Right ventricle myocardium superior (tissue), 1 donor: ENCODE results near the gene CEP290. TPM values are rescaled to one million over a fixed set of nuclear protein-coding genes. Genes with fewer than 3 reads are reported as not detected.
"Not testable (repeated sequence)": the region's sequence is repeated elsewhere in the genome, so short reads cannot be mapped to it uniquely, and the experiment has no call there.

Experiments used
- ATAC-seq: fragments of 200-7000 bp; cut with Tn5 transposase; one replicate; pipeline ENCODE4 v1.9.1; 2020; ENCODE audit warnings: mild to moderate bottlenecking; ENCODE audit not compliant: poor library complexity
- DNase-seq: peaks from one replicate; pipeline ENCODE4 v3.0.0-alpha.2; 2020
- intact Hi-C: fragments of 100-400 bp; cut with DNase I; formaldehyde crosslinking; loops from one replicate; pipeline ENCODE4 v1.11.2; 2022
- total RNA-seq: library from RNA; stranded (reverse); fragmentation: NEBNext Ultra II Directional; extraction: Animal tissue kit (Norgen Biotek cat#: 25700); gene quantifications from one replicate; pipeline ENCODE4 v1.2.1, GENCODE V29; 2021
- donor health status: DM: no; HTN: yes; CAD: no; lungs with severe emphysema.

CEP290 gene
- total RNA-seq, 1 donor from 2014 or later = 5.0 TPM

DNA sequence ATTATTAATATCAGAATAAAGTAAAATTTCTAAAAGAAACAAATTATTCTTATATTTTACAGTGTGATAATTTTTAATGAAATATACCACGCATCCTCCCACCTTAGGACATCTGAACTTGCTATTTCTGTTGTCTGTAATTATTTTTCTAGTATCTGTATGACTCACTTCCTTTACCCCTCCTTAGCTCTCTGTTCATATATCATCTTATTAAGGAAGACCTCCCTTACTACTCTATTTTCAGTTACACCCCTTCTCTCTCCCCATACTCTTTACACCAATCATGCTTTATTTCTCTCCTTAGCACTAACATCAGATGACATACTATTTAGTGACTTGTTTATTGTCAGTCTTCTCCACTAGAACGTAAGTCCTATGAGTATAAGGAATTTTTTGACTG lies 78.5 kb downstream of the CEP290 start:
- no peak for ATAC-seq

GRCh38 chr12:88062474-88062873 lies 79.4 kb downstream of the CEP290 start:
- no peak for DNase-seq
- no peak for ATAC-seq
- intact Hi-C loops = no loop called here

More for the DNA sequence above, 78.5 kb downstream of the CEP290 start:
- no peak for DNase-seq
- intact Hi-C loops = no loop called here

DNA sequence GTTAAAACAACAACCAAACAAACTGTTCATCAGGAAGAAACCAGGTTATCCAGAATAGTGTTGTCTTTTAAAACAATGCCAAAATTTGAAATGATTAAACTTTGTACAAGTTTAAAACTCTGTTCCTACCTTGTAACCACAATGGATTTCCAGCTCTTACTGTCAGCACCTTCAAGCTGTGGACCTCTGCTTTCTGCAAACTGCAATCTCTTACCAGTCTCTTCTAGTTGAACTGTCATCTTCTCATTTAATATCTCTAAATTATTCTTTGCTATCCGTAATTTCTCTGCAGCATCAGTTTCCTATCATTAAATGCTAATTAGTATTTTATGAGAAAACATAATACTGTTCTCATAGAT lies 83.2 kb downstream of the CEP290 start:
- no peak for DNase-seq
- intact Hi-C loops = no loop called here
- peak; percentile 73 for ATAC-seq

DNA sequence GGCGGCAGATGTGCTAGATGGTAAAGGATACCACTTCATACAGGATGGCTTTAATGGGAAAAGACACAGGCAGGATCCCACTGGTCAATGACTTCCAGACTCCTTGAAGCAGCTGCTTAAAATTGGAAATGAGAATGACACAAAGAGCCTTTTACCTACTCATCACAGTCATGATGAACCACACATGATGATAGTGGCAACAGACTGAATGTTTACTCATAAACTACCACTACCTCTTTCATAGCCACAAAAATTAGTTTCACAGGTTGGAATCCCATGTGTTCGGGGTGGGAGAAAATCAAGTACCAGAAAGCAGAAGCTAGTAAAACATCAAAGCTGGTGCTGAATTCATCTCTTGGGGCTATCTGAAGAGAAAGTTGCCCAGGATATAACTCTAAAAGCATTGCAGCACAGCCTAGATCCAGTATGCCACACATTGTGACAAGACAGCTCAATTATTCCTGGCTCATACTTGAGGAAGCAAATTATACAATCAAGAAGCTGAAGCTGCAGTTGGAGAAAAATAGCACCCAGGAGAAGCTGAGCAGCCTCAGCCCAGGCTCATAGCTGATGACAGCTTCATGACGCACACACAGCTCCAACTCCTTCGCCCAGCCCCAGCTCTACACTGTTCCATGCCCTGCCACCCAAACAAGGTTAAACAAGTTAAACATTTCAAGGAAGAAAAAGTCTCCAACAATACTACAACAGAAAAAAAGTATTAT lies 83.7 kb downstream of the CEP290 start:
- DNase-seq (peak; percentile 63), ATAC-seq (peak; percentile 98)
- intact Hi-C loops = no loop called here

DNA sequence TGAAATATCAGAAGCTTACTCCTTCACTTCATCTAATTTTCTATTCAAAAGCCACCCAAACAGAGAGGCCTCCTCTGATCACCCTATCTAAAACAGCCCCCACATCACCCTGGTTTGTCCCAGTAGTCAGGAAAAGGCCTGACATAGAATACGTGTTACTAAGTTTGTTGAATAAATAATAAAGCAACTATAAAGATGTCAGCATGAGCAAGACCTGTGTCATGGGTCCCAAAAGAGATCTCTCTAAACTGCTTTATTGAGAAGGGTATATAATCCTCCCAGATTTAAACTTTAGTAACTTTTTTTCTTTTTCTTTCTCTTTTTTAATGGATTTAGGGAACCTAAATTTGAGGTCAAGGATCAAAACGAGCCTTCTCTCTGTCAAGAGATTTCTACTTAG lies 85.3 kb downstream of the CEP290 start:
- ATAC-seq = no peak
- no peak for DNase-seq
- intact Hi-C loops = no loop called here

GRCh38 chr12:88052686-88053085 lies 89.2 kb downstream of the CEP290 start:
- DNase-seq = no peak
- peak; percentile 65 for ATAC-seq
- intact Hi-C loops = no loop called here

DNA sequence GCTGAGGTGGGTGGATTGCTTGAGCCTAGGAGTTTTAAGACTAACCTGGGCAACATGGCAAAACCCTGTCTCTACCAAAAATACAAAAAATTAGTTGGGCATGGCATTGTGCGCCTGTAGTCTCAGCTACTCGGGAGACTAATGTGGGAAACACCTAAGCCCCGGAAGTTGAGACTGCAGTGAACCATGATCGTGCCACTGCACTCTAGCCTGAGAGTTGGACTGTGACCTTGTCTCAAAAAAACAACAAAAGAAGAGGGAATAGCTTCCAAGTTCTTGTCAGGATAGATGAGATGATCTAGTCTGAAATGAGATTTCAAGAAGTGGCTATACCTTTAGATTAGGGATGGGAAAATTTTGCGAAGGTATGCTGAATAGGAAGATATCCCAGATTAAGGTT lies 97.9 kb downstream of the CEP290 start:
- intact Hi-C loops = no loop called here
- ATAC-seq (no peak), DNase-seq (no peak)

- ATAC-seq (no peak), DNase-seq (no peak)
- intact Hi-C loops = no loop called here
These were observed 104.1 kb downstream of the CEP290 start for GRCh38 chr12:88037770-88038169.

DNA sequence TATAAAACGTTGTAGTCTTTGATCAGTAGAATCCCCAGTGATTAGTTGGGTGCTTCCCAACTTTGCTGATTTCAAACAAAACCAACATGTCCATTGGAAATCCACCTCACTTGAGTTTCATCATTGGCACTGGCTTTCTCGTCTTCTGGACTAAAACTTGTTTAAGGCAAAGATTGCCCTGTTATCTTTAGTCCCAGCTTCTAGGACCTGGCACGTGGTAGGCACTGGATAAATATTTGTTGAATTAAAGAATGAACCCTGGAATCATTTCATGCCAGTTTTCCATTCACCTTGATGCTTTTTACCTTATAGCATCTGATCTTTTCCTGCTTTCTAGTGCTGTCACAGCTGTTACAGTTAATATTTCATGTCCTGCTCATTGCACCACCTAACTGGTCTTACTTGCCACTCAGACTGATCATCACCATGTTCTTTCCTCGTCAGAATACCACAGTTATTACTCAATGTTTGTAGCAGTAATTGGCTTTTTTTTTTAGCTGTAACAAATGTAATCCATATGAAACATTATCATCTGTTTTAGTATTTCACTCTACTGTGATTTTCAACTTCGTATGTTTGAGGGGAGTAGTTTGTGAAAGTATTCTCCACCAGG lies 105.4 kb downstream of the CEP290 start:
- ATAC-seq = no peak
- intact Hi-C loops = no loop called here
- no peak for DNase-seq

DNA sequence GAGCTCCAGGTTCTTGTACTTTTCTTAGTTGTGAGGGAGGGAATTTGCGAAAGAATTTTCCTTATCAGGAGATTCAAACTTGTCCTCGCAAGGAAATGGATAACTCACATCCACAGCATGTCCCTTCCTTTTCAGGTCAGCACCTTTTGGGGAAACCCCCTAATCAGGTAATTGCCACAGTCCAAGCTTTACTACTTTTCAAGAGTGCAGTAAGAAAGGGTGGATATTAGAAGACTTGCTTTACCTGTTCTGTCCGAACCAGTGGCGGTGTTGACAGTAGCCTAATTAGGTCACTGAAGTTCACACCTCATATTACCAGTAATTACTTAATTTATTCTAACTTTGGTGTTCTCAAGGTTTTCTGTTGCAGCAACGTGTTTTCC lies 106.0 kb downstream of the CEP290 start:
- intact Hi-C loops = no loop called here
- DNase-seq = no peak
- ATAC-seq = peak; percentile 13

- DNase-seq = peak; percentile 95
- intact Hi-C loops = no loop called here
- ATAC-seq = peak; percentile 100
These were observed 106.5 kb downstream of the CEP290 start for GRCh38 chr12:88035271-88035906.

- DNase-seq, intact Hi-C loops, ATAC-seq: not testable (repeated sequence)
These were observed 110.7 kb downstream of the CEP290 start for GRCh38 chr12:88031161-88031560.

DNA sequence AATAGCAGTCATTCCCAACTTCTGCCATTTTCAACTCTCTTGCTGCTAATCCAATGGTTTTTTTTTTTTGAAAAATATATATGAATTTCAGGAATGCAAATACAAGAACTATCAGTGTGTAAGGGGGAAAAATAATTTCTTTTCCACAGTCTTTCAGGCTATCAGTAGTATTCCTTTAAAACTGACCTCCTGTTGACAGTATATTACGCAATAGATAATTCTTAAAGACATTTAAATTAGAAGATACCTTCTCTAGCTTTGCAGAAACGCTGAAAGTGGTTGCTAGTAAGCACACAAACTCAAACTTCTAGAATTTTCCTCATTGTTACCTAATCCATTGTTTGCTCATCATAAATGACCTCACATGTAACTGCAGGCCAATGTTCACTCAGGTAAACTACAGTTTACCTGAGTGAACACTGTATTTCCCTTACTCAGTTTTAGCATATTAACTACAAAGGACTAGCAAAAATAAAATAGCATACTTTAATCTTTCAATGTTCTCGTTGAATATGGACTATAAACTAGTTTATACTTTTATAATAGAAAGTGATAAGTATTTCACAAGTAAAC lies 112.7 kb downstream of the CEP290 start, which contains the start of gene C12orf50:
C12orf50 (minus strand) TSS at position 309 of the 573 bp plus-strand sequence. CDS start 2,439 bp downstream, outside the sequence.
- no peak for ATAC-seq
- intact Hi-C loops = no loop called here
- DNase-seq = no peak

GRCh38 chr12:88026196-88026595 lies 115.7 kb downstream of the CEP290 start:
- DNase-seq (no peak), ATAC-seq (no peak)
- intact Hi-C loops = no loop called here

DNA sequence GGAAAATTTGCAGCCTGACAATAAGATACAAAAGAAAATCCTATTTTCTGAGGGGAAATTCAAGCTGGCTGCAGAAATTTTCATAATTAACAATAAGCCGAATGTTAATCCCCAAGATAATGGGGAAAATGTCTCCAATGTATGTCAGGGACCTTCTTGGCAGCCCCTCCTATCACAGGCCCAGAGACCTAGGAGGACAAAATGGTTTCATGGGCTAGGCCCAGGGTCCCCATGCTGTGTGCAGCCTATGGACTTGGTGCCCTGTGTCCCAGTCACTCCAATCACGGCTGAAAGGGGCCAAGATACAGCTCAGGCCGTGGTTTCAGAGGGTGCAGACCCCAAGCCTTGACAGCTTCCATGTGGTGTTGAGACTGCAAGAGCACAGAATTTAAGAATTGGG lies 123.9 kb downstream of the CEP290 start:
- ATAC-seq (no peak), DNase-seq (no peak)
- intact Hi-C loops = no loop called here

GRCh38 chr12:88015825-88016224 lies 126.1 kb downstream of the CEP290 start:
- no peak for ATAC-seq
- intact Hi-C loops = no loop called here
- DNase-seq = no peak

DNA sequence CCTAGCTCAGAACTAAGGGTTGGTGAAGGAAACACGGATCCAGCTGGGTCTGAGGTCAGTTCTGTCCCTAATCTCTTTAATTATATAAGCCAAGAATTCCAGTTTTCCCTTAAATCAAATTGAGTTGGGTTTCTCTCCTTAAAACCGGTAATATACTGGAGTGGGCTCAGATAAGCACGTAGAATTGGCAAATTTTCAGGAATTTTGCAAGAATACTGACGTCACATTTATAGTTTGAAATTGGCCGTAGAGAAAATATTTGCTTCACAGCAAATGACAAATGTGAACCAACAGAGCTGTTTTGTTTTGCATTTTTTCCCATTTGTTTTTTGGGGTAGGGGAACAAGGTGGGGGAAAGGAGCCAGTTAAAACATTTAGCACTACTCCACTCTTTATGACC lies 130.1 kb downstream of the CEP290 start:
- DNase-seq (no peak), ATAC-seq (no peak)
- intact Hi-C loops = no loop called here

GRCh38 chr12:88006351-88006750 lies 135.5 kb downstream of the CEP290 start:
- ATAC-seq = no peak
- no peak for DNase-seq
- intact Hi-C loops = no loop called here

DNA sequence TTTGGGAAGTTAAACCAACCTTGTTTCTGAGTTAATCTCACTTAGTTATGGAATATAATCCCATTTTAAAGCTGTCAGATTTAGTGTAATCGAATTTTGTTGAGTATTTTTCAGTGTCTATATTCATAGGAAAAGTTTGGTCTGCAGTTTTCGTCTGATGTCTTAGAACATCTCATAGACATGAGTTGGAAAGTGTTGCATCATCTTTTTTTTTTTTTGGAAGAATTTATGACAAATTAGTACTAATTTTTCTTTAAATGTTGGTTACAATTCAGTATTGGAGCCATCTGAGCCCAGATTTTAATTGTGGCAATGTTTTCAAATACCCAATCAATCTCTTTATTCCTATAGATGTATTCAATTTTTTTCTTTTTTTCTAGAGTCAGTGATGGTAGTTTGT lies 140.6 kb downstream of the CEP290 start:
- intact Hi-C loops = no loop called here
- DNase-seq (no peak), ATAC-seq (no peak)
